Heart left ventricle (tissue), 13 donors: ENCODE results near the gene GCLC.

ENCODE experiments used
- CTCF ChIP-seq, 12 donors: fragments of 200-600 bp; sonication (generic) in 4 of 12; IDR thresholded peaks; one replicate each; pipeline versions ENCODE4 v1.5.0 to v1.8.0; 2018 to 2022; ENCODE audit warnings: antibody characterized with exemption in 12 of 12, mild to moderate bottlenecking in 5 of 12
- POLR2A ChIP-seq, 2 donors: fragments of 450-650 bp; IDR thresholded peaks; one replicate each; pipeline ENCODE4 v1.6.1; 2017; ENCODE audit warnings: antibody characterized with exemption in 2 of 2, mild to moderate bottlenecking in 2 of 2, moderate library complexity in 2 of 2
- donor health status: ischemic (EF 13 %, LVEDD 7.1; RV severe dilation, severe dysfunction).
- donor health status: DM: no; HTN: yes; CAD: no.
- donor health status: DM: no; HTN: no; CAD: no.
- donor health status: ischemic (EF 25% LVEDD 6.9; RV normal size, moderate dysfunction).
- donor health status: ischemic (EF 25% LVEDD 5.7; RV mildly dilated, moderate dysfunction).
- donor health status: ischemic (EF 35%, LVEDD 5.7; RV mildly dilated, moderate dysfunction).
- donor health status: nonischemic (EF 11% LVEDD 7.7; RV severe dilation, severe dysfunction).
- donor health status: DM: yes; HTN: yes; CAD: no.
- donor health status: PGD.
- donor health status: ischemic (EF 29% LVEDD 5.4; RV normal size, mild dysfunction).
- donor health status: nonischemic (EF 23%, LVEDD 6.1; RV moderate dilation, normal function).

- TF ChIP-seq POLR2A (IDR thresholded peaks at IDR 0.05): no peak
- TF ChIP-seq CTCF (IDR thresholded peaks at IDR 0.05): no peak
Measured at GRCh38 chr6:53506872-53507271, 38.0 kb downstream of the GCLC start.
